Measurements from ENCODE around the gene FHDC1.
A peak's percentile ranks its signal among the peaks of the same experiment; 100 is the strongest.

Gene FHDC1

GRCh38 chr4:152920768-152921167, 15.4 kb upstream of the FHDC1 start:
- H3K4me1 Mint-ChIP-seq = no peaks in the 10 kb centered on the region
- H3K27ac Mint-ChIP-seq = no peak overlapping the region
- no peaks in the 10 kb centered on the region for H3K36me3 Mint-ChIP-seq
- peaks cover 7% of the 10 kb centered on the region for H3K9me3 Mint-ChIP-seq
- ATAC-seq = no peak
- no peak overlapping the region for H3K4me3 Mint-ChIP-seq
- DNase-seq (ENCODE audit: low spot score in 2 of 2) = no peak

GRCh38 chr4:152921284-152921683, 14.8 kb upstream of the FHDC1 start:
- no peak overlapping the region for H3K4me3 Mint-ChIP-seq
- H3K9me3 Mint-ChIP-seq = peaks cover 7% of the 10 kb centered on the region

GRCh38 chr4:152925851-152926250, 10.3 kb upstream of the FHDC1 start:
- Mint-ChIP-seq H3K4me3 (no peak overlapping the region), H3K4me1 (no peaks in the 10 kb centered on the region), H3K36me3 (no peaks in the 10 kb centered on the region), H3K9me3 (peaks cover 7% of the 10 kb centered on the region), H3K27ac (no peak overlapping the region)
- DNase-seq (ENCODE audit: low spot score in 2 of 2) (no peak), ATAC-seq (no peak)

More at GRCh38 chr4:152921284-152921683, 14.8 kb upstream of the FHDC1 start:
- Mint-ChIP-seq H3K27ac (no peak overlapping the region), H3K4me1 (no peaks in the 10 kb centered on the region), H3K36me3 (no peaks in the 10 kb centered on the region)
- ATAC-seq (no peak), DNase-seq (ENCODE audit: low spot score in 2 of 2) (no peak)

GRCh38 chr4:152926959-152927358, 9.2 kb upstream of the FHDC1 start:
- Mint-ChIP-seq H3K9me3 (peaks cover under 1% of the 10 kb centered on the region), H3K36me3 (no peaks in the 10 kb centered on the region), H3K27ac (no peak overlapping the region), H3K4me3 (no peak overlapping the region), H3K4me1 (no peaks in the 10 kb centered on the region)
- ATAC-seq (no peak), DNase-seq (ENCODE audit: low spot score in 2 of 2) (no peak)

- ATAC-seq (no peak), DNase-seq (ENCODE audit: low spot score in 2 of 2) (no peak)
- no peaks in the 10 kb centered on the region for H3K9me3 Mint-ChIP-seq
- no peaks in the 10 kb centered on the region for H3K36me3 Mint-ChIP-seq
- H3K4me1 Mint-ChIP-seq = no peaks in the 10 kb centered on the region
- H3K4me3 Mint-ChIP-seq = no peak overlapping the region
- H3K27ac Mint-ChIP-seq = no peak overlapping the region
Measured at GRCh38 chr4:152927737-152928136, 8.4 kb upstream of the FHDC1 start.

- ATAC-seq (no peak), DNase-seq (ENCODE audit: low spot score in 2 of 2) (no peak)
- H3K4me1 Mint-ChIP-seq = no peaks in the 10 kb centered on the region
- H3K36me3 Mint-ChIP-seq = no peaks in the 10 kb centered on the region
- no peak overlapping the region for H3K27ac Mint-ChIP-seq
- H3K9me3 Mint-ChIP-seq = no peaks in the 10 kb centered on the region
- H3K4me3 Mint-ChIP-seq = no peak overlapping the region
Measured at GRCh38 chr4:152928286-152928685, 7.8 kb upstream of the FHDC1 start.

GRCh38 chr4:152929888-152930287, 6.2 kb upstream of the FHDC1 start:
- H3K9me3 Mint-ChIP-seq = no peaks in the 10 kb centered on the region
- H3K36me3 Mint-ChIP-seq = no peaks in the 10 kb centered on the region
- H3K4me1 Mint-ChIP-seq = peaks cover 5% of the 10 kb centered on the region
- H3K27ac Mint-ChIP-seq = no peak overlapping the region
- no peak for DNase-seq (ENCODE audit: low spot score in 2 of 2)
- H3K4me3 Mint-ChIP-seq = no peak overlapping the region
- ATAC-seq = no peak

GRCh38 chr4:152935143-152935542, 980 bp upstream of the FHDC1 start:
- peak overlapping the region; percentile 64 for H3K4me3 Mint-ChIP-seq
- H3K4me1 Mint-ChIP-seq = peaks cover 24% of the 10 kb centered on the region
- peaks cover 7% of the 10 kb centered on the region for H3K36me3 Mint-ChIP-seq
- no peak overlapping the region for H3K27ac Mint-ChIP-seq
- DNase-seq (ENCODE audit: low spot score in 2 of 2) = no peak
- H3K9me3 Mint-ChIP-seq = no peaks in the 10 kb centered on the region
- ATAC-seq = no peak

GRCh38 chr4:152936446-152937335, 568 bp downstream of the FHDC1 start:
- H3K9me3 Mint-ChIP-seq = no peaks in the 10 kb centered on the region
- H3K4me3 Mint-ChIP-seq = peak overlapping the region; percentile 64
- peak; percentile 36 for ATAC-seq
- H3K36me3 Mint-ChIP-seq = peaks cover 7% of the 10 kb centered on the region
- peaks cover 24% of the 10 kb centered on the region for H3K4me1 Mint-ChIP-seq
- peak in 1 of 2 donors; percentile 62 for DNase-seq (ENCODE audit: low spot score in 2 of 2)
- no peak overlapping the region for H3K27ac Mint-ChIP-seq

- H3K9me3 Mint-ChIP-seq = no peaks in the 10 kb centered on the region
Measured at GRCh38 chr4:152937336-152938236, 1.5 kb downstream of the FHDC1 start.

GRCh38 chr4:152938237-152938947, 2.3 kb downstream of the FHDC1 start:
- Mint-ChIP-seq H3K27ac (no peak overlapping the region), H3K36me3 (peaks cover 7% of the 10 kb centered on the region)

More at GRCh38 chr4:152937336-152938236, 1.5 kb downstream of the FHDC1 start:
- peaks cover 24% of the 10 kb centered on the region for H3K4me1 Mint-ChIP-seq
- ATAC-seq = peak; percentile 60
- H3K27ac Mint-ChIP-seq = no peak overlapping the region
- peaks cover 7% of the 10 kb centered on the region for H3K36me3 Mint-ChIP-seq
- DNase-seq (ENCODE audit: low spot score in 2 of 2) = peak in 1 of 2 donors; percentile 59
- H3K4me3 Mint-ChIP-seq = peak overlapping the region; percentile 64

GRCh38 chr4:152939621-152940020, 3.5 kb downstream of the FHDC1 start:
- no peak for ATAC-seq
- H3K4me3 Mint-ChIP-seq = no peak overlapping the region
- H3K36me3 Mint-ChIP-seq = peaks cover 7% of the 10 kb centered on the region
- peaks cover 21% of the 10 kb centered on the region for H3K4me1 Mint-ChIP-seq
- no peaks in the 10 kb centered on the region for H3K9me3 Mint-ChIP-seq
- no peak for DNase-seq (ENCODE audit: low spot score in 2 of 2)
- no peak overlapping the region for H3K27ac Mint-ChIP-seq

More at GRCh38 chr4:152938237-152938947, 2.3 kb downstream of the FHDC1 start:
- no peak for ATAC-seq
- Mint-ChIP-seq H3K4me3 (peak overlapping the region; percentile 64), H3K9me3 (no peaks in the 10 kb centered on the region), H3K4me1 (peaks cover 24% of the 10 kb centered on the region)
- no peak for DNase-seq (ENCODE audit: low spot score in 2 of 2)

GRCh38 chr4:152940461-152940860, 4.3 kb downstream of the FHDC1 start:
- H3K4me3 Mint-ChIP-seq = no peak overlapping the region

GRCh38 chr4:152941411-152941810, 5.3 kb downstream of the FHDC1 start:
- ATAC-seq = no peak
- DNase-seq (ENCODE audit: low spot score in 2 of 2) = no peak
- Mint-ChIP-seq H3K4me3 (no peak overlapping the region), H3K9me3 (no peaks in the 10 kb centered on the region), H3K27ac (no peak overlapping the region), H3K36me3 (peaks cover 7% of the 10 kb centered on the region), H3K4me1 (peaks cover 10% of the 10 kb centered on the region)

More at GRCh38 chr4:152940461-152940860, 4.3 kb downstream of the FHDC1 start:
- peaks cover 13% of the 10 kb centered on the region for H3K4me1 Mint-ChIP-seq
- peaks cover 7% of the 10 kb centered on the region for H3K36me3 Mint-ChIP-seq
- H3K9me3 Mint-ChIP-seq = no peaks in the 10 kb centered on the region
- ATAC-seq (no peak), DNase-seq (ENCODE audit: low spot score in 2 of 2) (no peak)
- no peak overlapping the region for H3K27ac Mint-ChIP-seq

GRCh38 chr4:152942346-152942745, 6.2 kb downstream of the FHDC1 start:
- no peak for DNase-seq (ENCODE audit: low spot score in 2 of 2)
- H3K4me3 Mint-ChIP-seq = no peak overlapping the region
- H3K27ac Mint-ChIP-seq = no peak overlapping the region
- H3K36me3 Mint-ChIP-seq = peaks cover 7% of the 10 kb centered on the region
- no peaks in the 10 kb centered on the region for H3K9me3 Mint-ChIP-seq
- H3K4me1 Mint-ChIP-seq = peaks cover 10% of the 10 kb centered on the region
- no peak for ATAC-seq

All from stimulated activated effector memory CD8-positive, alpha-beta T cell treated with anti-CD3 and anti-CD28 coated beads, Interleukin-12 subunit alpha, Interleukin-12 subunit beta, amount 100 ng/mL, for 72 hours (primary cell).